ENCODE data around the gene CFAP100. TPM values are rescaled to one million over a fixed set of nuclear protein-coding genes. Genes with fewer than 3 reads are reported as not detected.

CFAP100 gene
- polyA plus RNA-seq, 1 experiment: not detected

GRCh38 chr3:126469479-126469878 lies 74.8 kb downstream of the CFAP100 start:
- CTCF ChIA-PET: interaction anchor here (1.1 kb wide), 1 partner anchor 223 kb away, joined by 5 read pairs; no protein-coding TSS in a partner anchor
- no peak overlapping the region for H3K4me3 ChIP-seq (ENCODE audit: low read depth, low read length)
- H3K9me3 ChIP-seq (ENCODE audit: control insufficient read depth, insufficient read depth, low read length): no peaks in the 10 kb centered on the region; the same call in 1 of the 2 replicates
- H3K27me3 ChIP-seq (ENCODE audit: control insufficient read depth, insufficient read depth, low read length): no peaks in the 10 kb centered on the region
- no peak for DNase-seq (ENCODE audit: low read depth, low spot score)
- no peak overlapping the region for H3K27ac ChIP-seq (ENCODE audit: low read depth, low read length)
- POLR2A ChIA-PET: no interaction called here
- TF ChIP-seq, protein P1, sequence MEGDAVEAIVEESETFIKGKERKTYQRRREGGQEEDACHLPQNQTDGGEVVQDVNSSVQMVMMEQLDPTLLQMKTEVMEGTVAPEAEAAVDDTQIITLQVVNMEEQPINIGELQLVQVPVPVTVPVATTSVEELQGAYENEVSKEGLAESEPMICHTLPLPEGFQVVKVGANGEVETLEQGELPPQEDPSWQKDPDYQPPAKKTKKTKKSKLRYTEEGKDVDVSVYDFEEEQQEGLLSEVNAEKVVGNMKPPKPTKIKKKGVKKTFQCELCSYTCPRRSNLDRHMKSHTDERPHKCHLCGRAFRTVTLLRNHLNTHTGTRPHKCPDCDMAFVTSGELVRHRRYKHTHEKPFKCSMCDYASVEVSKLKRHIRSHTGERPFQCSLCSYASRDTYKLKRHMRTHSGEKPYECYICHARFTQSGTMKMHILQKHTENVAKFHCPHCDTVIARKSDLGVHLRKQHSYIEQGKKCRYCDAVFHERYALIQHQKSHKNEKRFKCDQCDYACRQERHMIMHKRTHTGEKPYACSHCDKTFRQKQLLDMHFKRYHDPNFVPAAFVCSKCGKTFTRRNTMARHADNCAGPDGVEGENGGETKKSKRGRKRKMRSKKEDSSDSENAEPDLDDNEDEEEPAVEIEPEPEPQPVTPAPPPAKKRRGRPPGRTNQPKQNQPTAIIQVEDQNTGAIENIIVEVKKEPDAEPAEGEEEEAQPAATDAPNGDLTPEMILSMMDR (IDR thresholded peaks at IDR 0.05; ENCODE audit: low read depth, low read length): no peak

GRCh38 chr3:126472277-126473006 lies 77.7 kb downstream of the CFAP100 start:
- no peak overlapping the region for H3K4me3 ChIP-seq (ENCODE audit: low read depth, low read length)
- TF ChIP-seq, protein P1 (IDR thresholded peaks at IDR 0.05; ENCODE audit: low read depth, low read length): no peak
- H3K27ac ChIP-seq (ENCODE audit: low read depth, low read length): no peak overlapping the region
- no peak for DNase-seq (ENCODE audit: low read depth, low spot score)
- no peaks in the 10 kb centered on the region; the same call in 1 of the 2 replicates for H3K9me3 ChIP-seq (ENCODE audit: control insufficient read depth, insufficient read depth, low read length)
- CTCF ChIA-PET: interaction anchor here (0.8 to 2.1 kb wide), 2 partner anchors 226 to 274 kb away, joined by 3 to 7 read pairs; no protein-coding TSS in a partner anchor
- POLR2A ChIA-PET: interaction anchor here (0.6 to 0.7 kb wide), 2 partner anchors 19 to 171 kb away, joined by 3 to 4 read pairs; no protein-coding TSS in a partner anchor
- H3K27me3 ChIP-seq (ENCODE audit: control insufficient read depth, insufficient read depth, low read length): no peaks in the 10 kb centered on the region

- Histone ChIP-seq H3K27me3 (ENCODE audit: control insufficient read depth, insufficient read depth, low read length) (no peaks in the 10 kb centered on the region), H3K27ac (ENCODE audit: low read depth, low read length) (peak overlapping the region; percentile 11), H3K9me3 (ENCODE audit: control insufficient read depth, insufficient read depth, low read length) (no peaks in the 10 kb centered on the region; the same call in 1 of the 2 replicates), H3K4me3 (ENCODE audit: low read depth, low read length) (peak overlapping the region; percentile 43)
- DNase-seq (ENCODE audit: low read depth, low spot score): no peak
- ChIA-PET POLR2A (interaction anchor here (0.6 to 0.7 kb wide), 2 partner anchors 21 to 373 kb away, joined by 4 read pairs; no protein-coding TSS in a partner anchor), CTCF (no interaction called here)
- TF ChIP-seq, protein P1 (IDR thresholded peaks at IDR 0.05; ENCODE audit: low read depth, low read length): no peak
These were observed 78.8 kb downstream of the CFAP100 start for GRCh38 chr3:126473292-126474168.

- POLR2A ChIA-PET: interaction anchor here (1.0 kb wide), 1 partner anchor 23 kb away, joined by 3 read pairs; no protein-coding TSS in a partner anchor
- Histone ChIP-seq H3K27ac (ENCODE audit: low read depth, low read length) (peak overlapping the region; percentile 47), H3K9me3 (ENCODE audit: control insufficient read depth, insufficient read depth, low read length) (no peaks in the 10 kb centered on the region; the same call in 1 of the 2 replicates), H3K4me3 (ENCODE audit: low read depth, low read length) (peak overlapping the region; percentile 79), H3K27me3 (ENCODE audit: control insufficient read depth, insufficient read depth, low read length) (no peaks in the 10 kb centered on the region)
- CTCF ChIA-PET: interaction anchor here (0.6 to 0.9 kb wide), 3 partner anchors 274 to 973 kb away, joined by 3 to 7 read pairs (median 3); no protein-coding TSS in a partner anchor
- no peak for DNase-seq (ENCODE audit: low read depth, low spot score)
- TF ChIP-seq, protein P1 (IDR thresholded peaks at IDR 0.05; ENCODE audit: low read depth, low read length): no peak
These were observed 80.0 kb downstream of the CFAP100 start for GRCh38 chr3:126474498-126475412.

Measured in AG04450 (cell line).